HG03045 (cell line): ENCODE measurements around the gene PAXX.

Experiments used
- ATAC-seq: cut with Tn5 transposase; IDR thresholded peaks from one replicate; pipeline ENCODE4 v1.9.1; 2021; ENCODE audit warnings: mild to moderate bottlenecking, moderate library complexity; ENCODE audit not compliant: unreplicated experiment

Gene PAXX

GRCh38 chr9:136980669-136981478, 11.3 kb upstream of the PAXX start:
- ATAC-seq = no peak

GRCh38 chr9:136981588-136982231, 10.5 kb upstream of the PAXX start:
- no peak for ATAC-seq

GRCh38 chr9:136982232-136983051, 9.8 kb upstream of the PAXX start, which contains the start of gene LCNL1:
Gene LCNL1 (plus strand): TSS chr9:136982993. CDS start chr9:136983587, 594 bp downstream.
- no peak for ATAC-seq

- no peak for ATAC-seq
Measured at GRCh38 chr9:136983167-136983566, 9.1 kb upstream of the PAXX start.

- no peak for ATAC-seq
Measured at GRCh38 chr9:136983656-136984314, 8.4 kb upstream of the PAXX start.

- ATAC-seq = no peak
Measured at GRCh38 chr9:136984464-136985026, 7.7 kb upstream of the PAXX start.

GRCh38 chr9:136985027-136985602, 7.1 kb upstream of the PAXX start:
- no peak for ATAC-seq

GRCh38 chr9:136985853-136986252, 6.4 kb upstream of the PAXX start:
- ATAC-seq = no peak

GRCh38 chr9:136988872-136989271, 3.4 kb upstream of the PAXX start:
- ATAC-seq = no peak

- ATAC-seq = no peak
Measured at GRCh38 chr9:136990242-136990911, 1.8 kb upstream of the PAXX start.

GRCh38 chr9:136992819-136993369, 672 bp downstream of the PAXX start:
- ATAC-seq = no peak

GRCh38 chr9:136994180-136994887, 2.1 kb downstream of the PAXX start:
- no peak for ATAC-seq

GRCh38 chr9:136994888-136995230, 2.6 kb downstream of the PAXX start:
- no peak for ATAC-seq

- no peak for ATAC-seq
Measured at GRCh38 chr9:136995362-136995761, 3.1 kb downstream of the PAXX start.

GRCh38 chr9:136995772-136996311, 3.6 kb downstream of the PAXX start:
- no peak for ATAC-seq

- ATAC-seq = no peak
Measured at GRCh38 chr9:136996361-136997292, 4.4 kb downstream of the PAXX start, which contains the start of gene CLIC3. Gene CLIC3 (minus strand): TSS chr9:136996568. CDS start chr9:136996543, 25 bp downstream.

GRCh38 chr9:136997371-136997770, 5.1 kb downstream of the PAXX start:
- no peak for ATAC-seq
